Parathyroid adenoma (tissue), 2 donors: ENCODE results near the gene XPNPEP1.

Source experiments
- H2AFZ ChIP-seq: fragments of 300-600 bp; sonication (generic); one replicate; pipeline ENCODE4 v1.7.0; 2017; ENCODE audit warnings: antibody characterized with exemption, mild to moderate bottlenecking
- H3K27ac ChIP-seq: fragments of 300-600 bp; sonication (generic); one replicate; pipeline ENCODE4 v1.7.0; 2017
- H3K27me3 ChIP-seq: fragments of 300-600 bp; sonication (generic); one replicate; pipeline ENCODE4 v1.7.0; 2017; ENCODE audit warnings: low read length; ENCODE audit not compliant: control insufficient read depth, insufficient read depth
- H3K36me3 ChIP-seq: fragments of 300-600 bp; sonication (generic); one replicate; pipeline ENCODE4 v1.7.0; 2017; ENCODE audit warnings: low read length; ENCODE audit not compliant: control insufficient read depth, insufficient read depth
- H3K4me1 ChIP-seq: fragments of 300-600 bp; sonication (generic); one replicate; pipeline ENCODE4 v1.7.0; 2017; ENCODE audit warnings: control low read depth
- H3K4me2 ChIP-seq: fragments of 300-600 bp; sonication (generic); one replicate; pipeline ENCODE4 v1.7.0; 2017; ENCODE audit warnings: low read length
- H3K4me3 ChIP-seq: fragments of 300-600 bp; sonication (generic); one replicate; pipeline ENCODE4 v1.7.0; 2017; ENCODE audit warnings: low read depth, low read length
- H3K79me2 ChIP-seq: fragments of 300-600 bp; sonication (generic); one replicate; pipeline ENCODE4 v1.7.0; 2017; ENCODE audit warnings: control low read depth
- H3K9ac ChIP-seq: fragments of 300-600 bp; sonication (generic); one replicate; pipeline ENCODE4 v1.7.0; 2017; ENCODE audit warnings: mild to moderate bottlenecking
- H3K9me3 ChIP-seq: fragments of 300-600 bp; sonication (generic); one replicate; pipeline ENCODE4 v1.7.0; 2017; ENCODE audit warnings: low read length; ENCODE audit not compliant: control insufficient read depth
- CTCF ChIP-seq: fragments of 300-600 bp; sonication (generic); IDR thresholded peaks from one replicate; pipeline ENCODE4 v1.7.0; 2017; ENCODE audit warnings: antibody characterized with exemption, mild to moderate bottlenecking
- donor health status: primary hyperparathyroidism.

Gene XPNPEP1

GRCh38 chr10:109968953-109969759 is 45.8 kb upstream of the XPNPEP1 start:
- no peak overlapping the region for H3K4me2 ChIP-seq
- H3K27ac ChIP-seq, result no peak overlapping the region
- H3K27me3 ChIP-seq, result no peaks in the 10 kb centered on the region
- no peaks in the 10 kb centered on the region for H3K4me1 ChIP-seq
- H3K36me3 ChIP-seq, result no peaks in the 10 kb centered on the region
- no peak overlapping the region for H3K9ac ChIP-seq
- H3K4me3 ChIP-seq, result no peak overlapping the region
- no peak for TF ChIP-seq CTCF
- no peak overlapping the region for H2AFZ ChIP-seq
- H3K79me2 ChIP-seq, result no peaks in the 10 kb centered on the region
- H3K9me3 ChIP-seq, result no peaks in the 10 kb centered on the region

GRCh38 chr10:109967739-109968088 is 44.4 kb upstream of the XPNPEP1 start:
- Histone ChIP-seq H3K79me2 (no peaks in the 10 kb centered on the region), H3K36me3 (no peaks in the 10 kb centered on the region), H3K4me1 (no peaks in the 10 kb centered on the region), H3K9ac (no peak overlapping the region), H2AFZ (peak overlapping the region; percentile 42), H3K4me2 (no peak overlapping the region), H3K27me3 (no peaks in the 10 kb centered on the region), H3K27ac (no peak overlapping the region), H3K9me3 (no peaks in the 10 kb centered on the region), H3K4me3 (no peak overlapping the region)
- TF ChIP-seq CTCF, result no peak

- Histone ChIP-seq H2AFZ (peak overlapping the region; percentile 42), H3K4me2 (no peak overlapping the region), H3K4me3 (no peak overlapping the region), H3K4me1 (no peaks in the 10 kb centered on the region), H3K9me3 (no peaks in the 10 kb centered on the region), H3K9ac (no peak overlapping the region), H3K79me2 (no peaks in the 10 kb centered on the region), H3K27me3 (no peaks in the 10 kb centered on the region), H3K36me3 (no peaks in the 10 kb centered on the region), H3K27ac (no peak overlapping the region)
- TF ChIP-seq CTCF, result no peak
Measured at GRCh38 chr10:109966961-109967738, 43.8 kb upstream of the XPNPEP1 start.

GRCh38 chr10:109964318-109964717 is 41.0 kb upstream of the XPNPEP1 start:
- Histone ChIP-seq H3K4me3 (no peak overlapping the region), H3K27me3 (no peaks in the 10 kb centered on the region), H3K9ac (no peak overlapping the region), H3K9me3 (no peaks in the 10 kb centered on the region), H3K27ac (no peak overlapping the region), H3K4me1 (no peaks in the 10 kb centered on the region), H2AFZ (no peak overlapping the region), H3K36me3 (no peaks in the 10 kb centered on the region), H3K4me2 (no peak overlapping the region), H3K79me2 (no peaks in the 10 kb centered on the region)
- no peak for TF ChIP-seq CTCF
